PC-3 (cell line): ENCODE results near the gene SLC16A8. TPM values are rescaled to one million over a fixed set of nuclear protein-coding genes. Genes with fewer than 3 reads are reported as not detected.

ENCODE experiments used
- ATAC-seq: fragments of 200-7000 bp; cut with Tn5 transposase; 2 replicates; pipeline ENCODE4 v1.9.1; 2020; ENCODE audit warnings: mild to moderate bottlenecking, moderate library complexity
- Bru-seq: library from RNA; stranded (reverse); fragments of 400-500 nt; gene quantifications from one replicate; lab custom pipeline; 2021; lab: Mats Ljungman, UMichigan
- BruChase-seq, 2 experiments: library from RNA; stranded (reverse); fragments of 400-500 nt; gene quantifications; one replicate each; lab custom pipeline; 2021; lab: Mats Ljungman, UMichigan
- BruUV-seq: library from RNA; stranded (reverse); fragments of 400-500 nt; replicated peaks from 2 replicates; lab custom pipeline; 2021; lab: Mats Ljungman, UMichigan
- CTCF ChIA-PET: fragments of 300-600 bp; sonication (Branson Sonifier 250); formaldehyde crosslinking; loops from one replicate; lab custom pipeline; 2022; ENCODE audit warnings: antibody characterized with exemption; lab: Charles Lee
- POLR2A ChIA-PET: fragments of 300-600 bp; sonication (Branson Sonifier 250); formaldehyde crosslinking; loops from one replicate; lab custom pipeline; 2022; ENCODE audit warnings: antibody characterized with exemption; ENCODE audit not compliant: unreplicated experiment; lab: Charles Lee
- DNase-seq: peaks from one replicate; pipeline ENCODE4 v3.0.0-alpha.2; 2015
- H2AFZ ChIP-seq: fragments of 300-600 bp; sonication (generic); 2 replicates; pipeline ENCODE4 v1.6.0; 2016; ENCODE audit warnings: antibody characterized with exemption, low read length
- H3F3A ChIP-seq: fragments of 300-600 bp; sonication (generic); one replicate; pipeline ENCODE4 v1.6.0; 2017; ENCODE audit warnings: antibody characterized with exemption, low read length, control low read depth, mild to moderate bottlenecking; ENCODE audit not compliant: unreplicated experiment
- H3K27ac ChIP-seq: fragments of 300-600 bp; sonication (generic); 2 replicates; pipeline ENCODE4 v1.5.1; 2016; ENCODE audit warnings: mild to moderate bottlenecking, low read length
- H3K27me3 ChIP-seq: fragments of 300-600 bp; sonication (generic); 2 replicates; pipeline ENCODE4 v1.6.1; 2016; ENCODE audit warnings: low read length, mixed read lengths
- H3K36me3 ChIP-seq: fragments of 300-600 bp; sonication (generic); 2 replicates; pipeline ENCODE4 v1.6.1; 2016; ENCODE audit warnings: low read depth, mixed run types, low read length, mixed read lengths
- H3K4me1 ChIP-seq: fragments of 300-600 bp; sonication (generic); 2 replicates; pipeline ENCODE4 v1.5.1; 2016; ENCODE audit warnings: low read length; ENCODE audit not compliant: insufficient read depth
- H3K4me2 ChIP-seq: fragments of 300-600 bp; sonication (generic); 2 replicates; pipeline ENCODE4 v1.6.0; 2016; ENCODE audit warnings: low read length
- H3K4me3 ChIP-seq: fragments of 300-600 bp; sonication (generic); 2 replicates; pipeline ENCODE4 v1.5.1; 2016; ENCODE audit warnings: mild to moderate bottlenecking, low read length, mixed read lengths
- H3K79me2 ChIP-seq: fragments of 300-600 bp; sonication (generic); 2 replicates; pipeline ENCODE4 v1.6.1; 2017; ENCODE audit warnings: low read length, mixed read lengths
- H3K9ac ChIP-seq: fragments of 300-600 bp; sonication (generic); 2 replicates; pipeline ENCODE4 v1.6.0; 2016; ENCODE audit warnings: mild to moderate bottlenecking, low read length
- H3K9me2 ChIP-seq: fragments of 300-600 bp; sonication (generic); replicated peaks from 2 replicates; pipeline ENCODE4 v1.6.1; 2016; ENCODE audit warnings: mixed run types, low read length, mixed read lengths
- H3K9me3 ChIP-seq: fragments of 300-600 bp; sonication (generic); 2 replicates; pipeline ENCODE4 v1.6.1; 2016; ENCODE audit warnings: low read length, mixed read lengths
- H4K20me1 ChIP-seq: fragments of 300-600 bp; sonication (generic); 2 replicates; pipeline ENCODE4 v1.6.1; 2016; ENCODE audit warnings: low read length, mixed read lengths
- CTCF ChIP-seq: fragments of 300-600 bp; sonication (generic); conservative IDR thresholded peaks from 2 replicates; pipeline ENCODE4 v1.5.1; 2017; ENCODE audit warnings: antibody characterized with exemption, low read depth, mild to moderate bottlenecking, low read length
- EZH2 ChIP-seq: fragments of 300-600 bp; sonication (generic); IDR thresholded peaks from one replicate; pipeline ENCODE4 v1.6.1; 2017; ENCODE audit warnings: antibody characterized with exemption, mild to moderate bottlenecking, low read length; ENCODE audit not compliant: unreplicated experiment
- EZH2phosphoT487 ChIP-seq: fragments of 300-600 bp; sonication (generic); IDR thresholded peaks from 2 replicates; pipeline ENCODE4 v1.6.1; 2018; ENCODE audit warnings: mild to moderate bottlenecking, antibody characterized with exemption, low read length, borderline replicate concordance
- intact Hi-C: fragments of 100-400 bp; cut with micrococcal nuclease; formaldehyde crosslinking; loops from 2 replicates; pipeline ENCODE4 v1.9.0; 2023
- long read RNA-seq: library from polyadenylated mRNA; unstranded; transcript quantifications from one replicate; pipeline ENCODE4 v2.0.0, GENCODE V29; 2021; ENCODE audit not compliant: unreplicated experiment
- total RNA-seq: library from RNA; depleted of rRNA; stranded (reverse); fragments of >200 nt; gene quantifications from 2 replicates; pipeline ENCODE4 v1.2.3, GENCODE V29; 2014; rRNA removed

SLC16A8 gene
- total RNA-seq (not detected in 2 replicates), Bru-seq, nascent RNA (not detected), BruChase-seq, experiment 1, labeled RNA remaining after a 6-hour chase (not detected), BruChase-seq, experiment 2, labeled RNA remaining after a 2-hour chase (not detected)
- long read RNA-seq, result 0 reads

- ATAC-seq (no peak), DNase-seq (no peak)
- H3K4me1 ChIP-seq, result no peaks in the 10 kb centered on the region
- no TSS peak for BruUV-seq
- H3K9ac ChIP-seq, result no peak within 1 kb of the TSS
- TF ChIP-seq EZH2 (no peak), CTCF (no peak), EZH2phosphoT487 (no peak)
- H2AFZ ChIP-seq, result no peak within 1 kb of the TSS
- H3K9me2 ChIP-seq, result no peaks in the 10 kb centered on the region
- H3F3A ChIP-seq, result no peaks in the 10 kb centered on the region
- intact Hi-C loops, result no loop called here
- H3K27ac ChIP-seq, result no peak within 1 kb of the TSS
- no peaks in the 10 kb centered on the region for H3K79me2 ChIP-seq
- ChIA-PET CTCF (no interaction called here), POLR2A (no interaction called here)
- H3K27me3 ChIP-seq, result no peaks in the 10 kb centered on the region
- no peak within 1 kb of the TSS for H3K4me3 ChIP-seq
- no peak within 1 kb of the TSS for H3K4me2 ChIP-seq
- no peaks in the 10 kb centered on the region for H4K20me1 ChIP-seq
- no peaks in the 10 kb centered on the region for H3K36me3 ChIP-seq
- H3K9me3 ChIP-seq, result no peaks in the 10 kb centered on the region
These were observed at the start of gene SLC16A8 for GRCh38 chr22:38083931-38084631. Gene SLC16A8, minus strand, starts transcription at chr22:38084184. Its CDS starts 1,311 bp downstream, at chr22:38082873.

- ChIA-PET POLR2A (no interaction called here), CTCF (no interaction called here)
- Histone ChIP-seq H3F3A (no peaks in the 10 kb centered on the region), H3K4me3 (no peak overlapping the region), H3K79me2 (no peaks in the 10 kb centered on the region), H3K4me2 (no peak overlapping the region), H3K27me3 (no peaks in the 10 kb centered on the region), H3K36me3 (no peaks in the 10 kb centered on the region), H3K9me2 (no peaks in the 10 kb centered on the region), H3K4me1 (peaks cover 16% of the 10 kb centered on the region), H3K9me3 (no peaks in the 10 kb centered on the region), H3K27ac (no peak overlapping the region), H3K9ac (no peak overlapping the region), H2AFZ (no peak overlapping the region), H4K20me1 (no peaks in the 10 kb centered on the region)
- DNase-seq (no peak), ATAC-seq (no peak)
- TF ChIP-seq EZH2phosphoT487, result no peak
- TF ChIP-seq EZH2, result no peak
- TF ChIP-seq CTCF, result no peak
- intact Hi-C loops, result no loop called here
- BruUV-seq, result no TSS peak
These were observed 49.3 kb upstream of the SLC16A8 start for GRCh38 chr22:38133331-38133730.

GRCh38 chr22:38132794-38133193, 48.8 kb upstream of the SLC16A8 start:
- H3K27ac ChIP-seq, result no peak overlapping the region
- no peaks in the 10 kb centered on the region for H3K9me3 ChIP-seq
- H3K79me2 ChIP-seq, result no peaks in the 10 kb centered on the region
- H3K4me2 ChIP-seq, result no peak overlapping the region
- no peaks in the 10 kb centered on the region for H3K27me3 ChIP-seq
- no peaks in the 10 kb centered on the region for H3K9me2 ChIP-seq
- peaks cover 16% of the 10 kb centered on the region for H3K4me1 ChIP-seq
- TF ChIP-seq EZH2phosphoT487, result no peak
- no peak for TF ChIP-seq EZH2
- no peak for TF ChIP-seq CTCF
- no peak overlapping the region for H3K4me3 ChIP-seq
- intact Hi-C loops, result no loop called here
- ATAC-seq (no peak), DNase-seq (no peak)
- H2AFZ ChIP-seq, result no peak overlapping the region
- no TSS peak for BruUV-seq
- no peak overlapping the region for H3K9ac ChIP-seq
- ChIA-PET POLR2A (no interaction called here), CTCF (no interaction called here)
- H3K36me3 ChIP-seq, result no peaks in the 10 kb centered on the region
- H4K20me1 ChIP-seq, result no peaks in the 10 kb centered on the region
- H3F3A ChIP-seq, result no peaks in the 10 kb centered on the region
